Common myeloid progenitor, CD34-positive (primary cell): ENCODE measurements around the gene KCNMB1.

Source experiments
- CTCF ChIA-PET: fragments of 350-600 bp; sonication (Branson Sonifier 250); formaldehyde crosslinking; loops from one replicate; lab custom pipeline; 2021; ENCODE audit warnings: antibody characterized with exemption; lab: Charles Lee
- POLR2A ChIA-PET: fragments of 350-600 bp; sonication (Branson Sonifier 250); formaldehyde crosslinking; loops from one replicate; lab custom pipeline; 2021; ENCODE audit warnings: antibody characterized with exemption; lab: Charles Lee
- DNase-seq, 3 donors: peaks; one replicate each; pipeline versions ENCODE4 v3.0.0 to v3.0.0-alpha.2; 2013
- H3K27ac ChIP-seq, 2 experiments: 1 replicate in 1 of 2; 2 replicates in 1 of 2; pipeline ENCODE4 v1.7.0; 2013; ENCODE audit warnings: inconsistent platforms in 2 of 2, low read length in 2 of 2, mild to moderate bottlenecking in 2 of 2, low read depth in 1 of 2, moderate library complexity in 1 of 2; ENCODE audit not compliant: severe bottlenecking in 2 of 2, insufficient read depth in 1 of 2, poor library complexity in 1 of 2
- H3K27me3 ChIP-seq, 5 experiments: replicated peaks in 2 of 5; 1 replicate in 3 of 5; 2 replicates in 2 of 5; pipeline versions ENCODE4 v1.6.1 to v1.7.0; 2013; ENCODE audit warnings: low read length in 4 of 5, mild to moderate bottlenecking in 2 of 5, moderate library complexity in 2 of 5, inconsistent platforms in 1 of 5; ENCODE audit not compliant: insufficient read depth in 5 of 5, control insufficient read depth in 4 of 5
- H3K36me3 ChIP-seq, 4 experiments: 1 replicate in 2 of 4; 2 replicates in 2 of 4; pipeline versions ENCODE4 v1.6.1 to v1.7.0; 2013; ENCODE audit warnings: low read length in 3 of 4, control low read depth in 1 of 4, mild to moderate bottlenecking in 1 of 4; ENCODE audit not compliant: control insufficient read depth in 4 of 4, insufficient read depth in 4 of 4
- H3K4me1 ChIP-seq, 4 experiments: 1 replicate in 3 of 4; 2 replicates in 1 of 4; pipeline versions ENCODE4 v1.6.1 to v1.7.1; 2013; ENCODE audit warnings: low read length in 3 of 4, mild to moderate bottlenecking in 3 of 4, control low read depth in 1 of 4, inconsistent platforms in 1 of 4, moderate library complexity in 1 of 4; ENCODE audit not compliant: control insufficient read depth in 4 of 4, insufficient read depth in 4 of 4; ENCODE audit errors: control extremely low read depth in 1 of 4
- H3K4me3 ChIP-seq, 7 experiments: 1 replicate in 4 of 7; 2 replicates in 3 of 7; pipeline versions ENCODE4 v1.5.1 to v1.7.0; 2013; ENCODE audit warnings: mild to moderate bottlenecking in 7 of 7, low read length in 6 of 7, moderate library complexity in 6 of 7, inconsistent platforms in 2 of 7, low read depth in 2 of 7, control low read depth in 1 of 7; ENCODE audit not compliant: insufficient read depth in 4 of 7, control insufficient read depth in 1 of 7; ENCODE audit errors: extremely low read depth in 1 of 7
- H3K9me3 ChIP-seq, 5 experiments: 1 replicate in 4 of 5; 2 replicates in 1 of 5; pipeline versions ENCODE4 v1.6.1 to v1.7.1; 2013; ENCODE audit warnings: low read length in 4 of 5, mild to moderate bottlenecking in 2 of 5, inconsistent platforms in 1 of 5, low read depth in 1 of 5, moderate library complexity in 1 of 5; ENCODE audit not compliant: control insufficient read depth in 4 of 5, insufficient read depth in 2 of 5; ENCODE audit errors: control extremely low read depth in 1 of 5
- WGBS: methylation state at CpG from one replicate; pipeline ENCODE4 v1.1.5; 2013; ENCODE audit not compliant: insufficient coverage; 5-methylcytosine and 5-hydroxymethylcytosine counted together

Gene KCNMB1

DNA sequence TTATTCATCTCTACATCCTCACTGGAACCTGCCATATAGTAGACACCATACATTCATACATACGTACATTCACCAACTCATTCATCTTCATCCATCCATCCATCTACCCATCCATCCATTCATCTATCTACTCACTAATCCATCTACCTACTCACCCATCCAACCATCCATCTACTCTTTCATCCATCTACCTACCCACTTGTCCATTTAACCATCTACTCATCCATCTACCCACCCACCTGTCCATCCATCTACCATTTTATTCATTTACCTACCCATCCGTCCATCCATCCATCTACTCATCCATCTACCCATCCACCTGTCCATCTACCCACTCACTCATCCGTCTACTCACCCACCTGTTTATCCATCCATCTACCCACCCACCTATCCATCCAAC lies 59.6 kb downstream of the KCNMB1 start:
- POLR2A ChIA-PET: no interaction called here
- CTCF ChIA-PET: interaction anchor here (1.8 to 2.8 kb wide), 3 partner anchors 11 to 55 kb away, joined by 6 to 29 read pairs (median 8); no protein-coding TSS in a partner anchor
- WGBS: 88% methylated on average over 3 of the region's 3 CpGs
- DNase-seq: no peak
- Histone ChIP-seq H3K4me1 (peaks cover 33 to 73% (median 61%) of the 10 kb centered on the region in 4 experiments), H3K9me3 (no peaks in the 10 kb centered on the region), H3K27me3 (no peaks in the 10 kb centered on the region), H3K4me3 (no peak overlapping the region), H3K27ac (peak overlapping the region in 1 of 2 experiments; percentile 6), H3K36me3 (no peaks in the 10 kb centered on the region)

DNA sequence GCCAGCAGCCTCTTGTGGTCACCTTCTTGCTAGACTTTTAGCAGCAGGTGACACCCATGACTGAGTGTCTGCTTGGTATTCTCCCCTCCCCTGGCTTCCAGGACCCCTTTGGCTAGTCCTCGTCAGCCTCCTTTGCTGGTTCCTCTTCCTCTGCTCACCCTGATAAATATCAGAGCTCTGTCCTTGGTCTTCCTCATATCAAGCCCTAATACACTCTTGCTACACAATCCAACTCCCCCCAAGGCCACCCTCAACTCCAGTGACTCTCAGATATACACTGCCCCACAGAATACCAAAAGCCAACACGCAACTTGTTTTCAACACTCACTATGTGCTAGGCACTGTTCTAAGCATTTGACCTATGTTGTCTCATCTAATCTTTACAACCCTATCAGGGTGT lies 61.3 kb downstream of the KCNMB1 start:
- ChIA-PET POLR2A (no interaction called here), CTCF (interaction anchor here (0.8 to 2.8 kb wide), 8 partner anchors 10 to 60 kb away, joined by 3 to 16 read pairs (median 6); partner anchors contain the start of gene LCP2)
- 63% methylated on average over 2 of the region's 2 CpGs for WGBS
- H3K4me3 ChIP-seq: no peak overlapping the region
- H3K4me1 ChIP-seq: peaks cover 23 to 56% (median 47%) of the 10 kb centered on the region in 4 experiments
- no peak overlapping the region for H3K27ac ChIP-seq
- H3K9me3 ChIP-seq: no peaks in the 10 kb centered on the region
- DNase-seq: peak in 1 of 3 donors; percentile 28
- no peaks in the 10 kb centered on the region for H3K27me3 ChIP-seq
- no peaks in the 10 kb centered on the region for H3K36me3 ChIP-seq

DNA sequence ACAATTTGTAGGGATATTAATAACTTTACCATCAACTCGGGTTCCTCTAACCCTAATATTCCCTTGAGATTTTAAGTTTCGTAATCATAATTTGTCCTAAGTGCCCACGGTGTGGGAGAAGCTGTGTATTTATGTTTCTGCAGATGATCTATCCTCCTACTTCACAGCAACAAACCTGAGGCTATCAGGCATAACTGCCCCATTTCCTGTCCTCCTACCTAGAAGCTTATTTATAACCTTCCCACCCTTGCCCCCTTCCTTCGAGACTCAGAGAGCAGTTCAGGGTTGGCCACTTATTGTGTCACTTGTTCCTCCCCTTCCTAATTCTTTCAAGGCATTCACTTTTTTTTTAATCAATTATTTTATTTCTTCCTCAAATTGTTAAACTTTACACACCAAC lies 62.0 kb downstream of the KCNMB1 start:
- Histone ChIP-seq H3K27ac (no peak overlapping the region), H3K9me3 (no peaks in the 10 kb centered on the region), H3K4me1 (peaks cover 19 to 49% (median 41%) of the 10 kb centered on the region in 4 experiments), H3K27me3 (no peaks in the 10 kb centered on the region), H3K4me3 (peak overlapping the region in 2 of 7 experiments; percentile 10 to 37), H3K36me3 (no peaks in the 10 kb centered on the region)
- ChIA-PET CTCF (interaction anchor here (0.8 to 2.8 kb wide), 6 partner anchors 13 to 59 kb away, joined by 3 to 16 read pairs (median 4); partner anchors contain the start of gene LCP2), POLR2A (interaction anchor here (1.0 kb wide), 1 partner anchor 32 kb away, joined by 4 read pairs; no protein-coding TSS in a partner anchor)
- WGBS: 57% methylated on average over 1 of the region's 4 CpGs
- no peak for DNase-seq
